T-helper 1 cell (primary cell): ENCODE data around the gene ABR.

Experiments
- DNase-seq, 5 donors: peaks; one replicate each; pipeline ENCODE4 v3.0.0-alpha.2; 2012 to 2020

The ABR gene

DNA sequence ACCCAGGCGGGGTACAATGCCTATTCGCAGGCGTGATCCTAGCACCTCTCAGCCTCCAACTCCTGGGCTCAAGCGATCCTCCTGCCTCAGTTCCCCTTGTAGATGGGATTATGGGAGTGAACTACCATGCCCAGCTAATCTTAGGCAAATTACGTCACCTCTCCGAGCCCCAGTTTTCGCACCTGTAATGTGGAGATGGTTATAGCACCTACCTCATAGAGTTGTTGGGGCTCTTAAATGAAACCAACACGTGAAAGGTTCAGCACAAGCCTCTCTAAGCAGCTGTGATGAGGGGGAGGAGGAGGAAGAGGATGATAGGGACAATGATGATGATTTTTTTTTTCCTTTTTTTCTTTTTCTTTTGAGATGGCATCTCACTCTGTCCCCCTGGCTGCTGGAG, 59.9 kb downstream of the ABR start:
- no peak for DNase-seq

GRCh38 chr17:1116602-1117001, 63.2 kb downstream of the ABR start:
- DNase-seq: no peak

DNA sequence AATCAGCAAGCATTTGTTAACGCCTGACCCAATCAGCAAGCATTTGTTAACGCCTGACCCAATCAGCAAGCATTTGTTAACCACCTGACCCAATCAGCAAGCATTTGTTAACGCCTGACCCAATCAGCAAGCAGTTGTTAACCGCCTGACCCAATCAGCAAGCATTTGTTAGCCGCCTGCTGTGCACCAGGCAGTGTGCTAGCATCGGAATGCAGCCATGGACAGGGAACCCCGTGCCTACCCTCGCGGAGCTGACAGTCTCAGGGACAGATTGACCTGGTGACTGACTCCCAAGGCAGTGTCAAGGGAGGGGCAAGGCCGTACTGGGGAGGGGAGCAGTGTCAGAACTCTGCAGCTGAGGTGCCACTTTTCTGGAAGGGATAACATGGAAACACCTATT, 66.9 kb downstream of the ABR start:
- no peak for DNase-seq

DNA sequence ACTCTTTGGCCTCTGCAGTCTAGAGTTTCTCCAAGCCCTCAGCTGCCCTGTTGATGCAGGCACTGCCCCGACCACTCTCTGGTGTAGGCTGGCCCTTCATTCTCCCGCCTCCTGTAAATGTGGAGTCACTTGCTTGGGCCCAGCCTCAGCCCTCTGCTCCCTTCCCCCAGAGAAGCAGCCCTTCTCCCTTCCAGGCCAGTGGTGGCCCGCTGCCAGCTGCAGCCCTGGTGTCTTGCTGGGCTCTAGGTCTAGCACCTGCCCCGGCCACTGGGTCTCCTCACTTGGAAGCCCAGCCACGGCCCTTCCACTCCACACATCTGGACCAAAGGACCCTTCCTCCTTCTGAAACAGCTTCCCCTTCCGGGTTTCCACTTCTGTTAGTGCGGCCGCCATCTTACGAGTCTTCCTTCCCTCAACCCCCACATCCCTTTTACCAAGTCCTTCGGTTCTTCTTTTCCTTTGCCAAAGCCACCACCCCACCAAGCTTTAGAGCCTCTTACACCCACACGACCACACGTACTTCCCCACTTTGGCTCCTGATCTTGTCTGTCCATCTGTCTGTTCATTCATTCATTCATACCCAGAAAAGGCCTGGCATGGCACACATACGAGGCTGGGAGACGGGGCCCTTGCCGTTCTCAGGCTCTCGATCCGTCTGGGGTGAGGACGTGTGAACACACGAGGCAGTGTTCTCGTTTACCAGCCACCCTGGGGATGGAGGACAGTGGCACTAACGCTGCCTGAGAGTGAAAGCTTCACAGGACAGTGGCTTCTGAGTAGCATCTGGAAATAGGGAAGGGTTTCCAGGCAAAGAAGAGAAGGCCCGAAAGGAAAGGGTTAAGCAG, 68.0 kb downstream of the ABR start:
- DNase-seq: no peak

GRCh38 chr17:1110862-1111598, 68.8 kb downstream of the ABR start:
- no peak for DNase-seq

DNA sequence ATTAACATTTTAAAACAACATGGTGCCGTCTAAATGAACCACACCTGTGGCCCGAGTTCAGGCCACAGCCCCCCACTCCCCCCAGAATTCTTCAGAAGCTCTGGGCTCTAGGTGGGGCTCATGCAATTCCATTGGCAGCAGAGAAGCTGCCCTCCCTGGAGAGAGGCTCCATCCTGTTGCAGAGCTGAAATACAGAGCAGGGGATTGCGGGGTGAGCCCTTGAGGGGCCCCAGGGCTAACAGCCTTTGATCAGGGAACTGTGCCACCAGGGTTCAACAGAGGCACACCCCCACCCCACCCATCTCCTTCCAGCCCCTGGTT, 69.3 kb downstream of the ABR start:
- DNase-seq: no peak

- DNase-seq: no peak
Observed at GRCh38 chr17:1109606-1110540, 69.9 kb downstream of the ABR start.

DNA sequence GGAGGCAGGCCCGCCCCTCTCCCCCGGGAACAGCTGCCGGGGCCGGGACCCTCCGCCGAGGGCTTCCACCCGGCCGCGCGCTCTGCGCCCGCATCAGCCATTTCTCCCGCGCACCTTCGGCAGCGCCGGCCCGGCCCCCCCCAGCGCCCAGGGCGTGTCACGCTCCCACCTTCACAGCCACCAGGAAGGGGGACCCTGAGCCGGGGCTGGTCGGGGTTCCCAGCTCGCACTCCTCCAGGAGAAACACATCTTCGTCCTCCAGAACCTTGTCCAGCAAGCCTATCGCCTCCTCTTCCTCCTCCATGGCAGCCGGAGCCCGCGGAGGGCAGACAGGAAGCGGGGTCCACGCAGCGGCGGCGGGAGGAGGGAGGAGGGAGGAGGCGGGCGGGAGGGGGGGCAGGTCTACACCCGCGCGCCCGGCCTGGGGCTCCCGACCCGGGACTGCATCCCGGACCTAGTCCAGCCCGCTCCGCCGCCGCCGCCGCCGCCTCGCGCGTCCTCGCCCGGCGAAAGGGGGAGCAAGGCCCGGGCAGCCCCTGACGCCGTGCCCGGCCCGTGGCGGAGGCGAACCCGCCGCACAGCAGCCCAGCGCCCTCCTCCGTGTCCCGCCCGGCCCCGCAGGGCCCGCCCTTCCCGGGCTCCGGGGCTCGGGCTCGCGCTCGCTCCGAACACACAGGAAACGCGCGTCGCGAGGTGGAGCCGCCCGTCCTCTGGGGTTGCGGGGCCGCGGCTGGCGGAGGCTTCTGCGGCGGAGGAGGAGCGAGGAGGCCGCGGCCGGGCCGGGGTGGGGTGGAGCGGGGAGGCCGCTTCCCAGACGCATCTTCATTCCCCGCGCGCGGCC, 70.8 kb downstream of the ABR start:
- DNase-seq: peak; percentile 41 to 76 (median 58)

- DNase-seq: no peak
Observed at GRCh38 chr17:1108478-1108764, 71.4 kb downstream of the ABR start.

GRCh38 chr17:1107777-1108477, 71.9 kb downstream of the ABR start:
- no peak for DNase-seq

DNA sequence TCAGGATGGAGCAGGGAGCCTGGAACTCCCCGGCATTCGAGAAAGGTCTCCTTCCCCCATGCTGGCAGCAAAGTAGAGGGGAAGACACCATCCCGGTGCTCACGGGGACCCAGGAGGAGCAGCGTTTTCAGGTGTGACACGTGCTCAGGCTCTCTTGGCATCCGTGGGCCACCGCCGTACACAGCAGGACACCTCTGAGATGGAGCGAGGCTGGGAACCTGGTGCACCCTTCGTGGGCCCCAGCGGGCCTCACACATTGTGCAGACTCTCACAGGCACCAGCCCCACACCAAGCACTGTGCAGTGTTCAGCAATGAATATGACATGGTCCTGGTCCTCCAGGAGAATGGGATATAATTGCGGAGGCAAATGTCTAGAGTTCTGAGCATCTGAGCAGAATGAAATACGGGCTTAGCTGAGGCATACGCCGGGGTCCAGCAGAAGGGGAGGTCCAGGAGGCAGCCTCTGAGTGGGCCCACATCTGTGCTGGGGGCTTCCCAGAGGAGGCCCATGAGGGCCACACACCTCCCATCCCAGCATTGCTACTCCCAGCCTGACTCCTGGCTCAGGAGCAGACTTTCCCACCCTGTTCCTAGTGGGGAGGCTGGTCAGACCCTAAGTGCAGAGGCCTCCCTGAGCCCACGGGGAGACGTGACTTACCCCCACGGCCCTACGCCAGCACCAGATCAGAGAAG, 72.6 kb downstream of the ABR start:
- no peak for DNase-seq

DNA sequence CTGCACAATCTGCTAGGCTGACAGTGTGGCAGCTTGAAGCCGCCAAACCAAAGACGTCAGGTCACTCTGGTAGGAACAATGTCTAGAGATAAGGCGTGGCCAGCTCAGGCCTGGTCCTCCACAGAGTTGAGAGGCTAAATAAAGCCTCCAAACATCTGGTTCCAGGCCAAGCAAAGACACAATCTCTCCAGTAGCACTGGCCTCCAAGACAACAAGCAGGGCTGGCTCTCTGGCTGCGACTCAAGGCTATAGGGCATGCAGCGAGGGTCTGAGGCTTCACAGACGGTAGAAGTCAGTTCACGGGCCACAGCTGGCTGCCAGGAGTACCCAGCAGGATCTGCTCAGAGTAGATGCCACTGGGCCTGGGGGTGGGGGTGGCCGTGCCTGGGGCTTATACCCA, 75.6 kb downstream of the ABR start:
- no peak for DNase-seq

DNA sequence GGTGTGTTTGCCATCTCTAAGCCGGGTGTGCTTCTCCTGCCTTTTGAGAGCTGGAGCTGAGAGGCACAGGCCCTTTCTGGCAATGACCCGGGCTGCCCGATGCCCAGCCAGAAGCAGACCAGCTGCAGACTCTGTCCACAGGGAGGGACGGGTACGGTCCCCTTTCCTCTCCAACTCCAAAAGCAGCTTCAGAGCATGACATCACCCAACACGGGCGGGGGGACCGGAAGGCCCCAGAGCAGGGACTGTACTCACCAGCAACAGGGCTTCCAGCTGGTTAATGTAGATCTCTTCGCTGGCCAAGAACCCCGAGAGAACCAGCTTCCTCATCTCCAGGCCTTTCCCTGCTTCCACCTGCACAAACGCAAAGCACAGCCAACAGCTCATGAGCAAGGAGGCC, 79.4 kb downstream of the ABR start:
- DNase-seq: no peak

DNA sequence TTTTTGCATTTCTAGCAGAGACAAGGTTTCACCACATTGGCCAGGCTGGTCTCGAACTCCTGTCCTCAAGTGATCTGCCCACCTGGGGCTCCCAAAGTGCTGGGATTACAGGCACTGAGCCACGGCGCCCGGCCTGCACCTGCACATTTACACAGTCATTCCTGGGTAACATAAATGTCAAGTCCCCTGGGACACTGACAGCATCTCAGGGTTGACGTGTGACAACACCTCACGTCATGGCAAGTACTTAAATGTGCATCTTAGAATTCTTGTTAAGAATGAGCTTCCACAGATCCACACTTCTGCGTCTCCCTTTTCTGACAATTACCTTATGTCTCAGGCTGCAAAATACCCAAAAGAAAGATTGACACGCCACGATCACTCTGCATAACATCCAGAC, 80.5 kb downstream of the ABR start:
- no peak for DNase-seq

DNA sequence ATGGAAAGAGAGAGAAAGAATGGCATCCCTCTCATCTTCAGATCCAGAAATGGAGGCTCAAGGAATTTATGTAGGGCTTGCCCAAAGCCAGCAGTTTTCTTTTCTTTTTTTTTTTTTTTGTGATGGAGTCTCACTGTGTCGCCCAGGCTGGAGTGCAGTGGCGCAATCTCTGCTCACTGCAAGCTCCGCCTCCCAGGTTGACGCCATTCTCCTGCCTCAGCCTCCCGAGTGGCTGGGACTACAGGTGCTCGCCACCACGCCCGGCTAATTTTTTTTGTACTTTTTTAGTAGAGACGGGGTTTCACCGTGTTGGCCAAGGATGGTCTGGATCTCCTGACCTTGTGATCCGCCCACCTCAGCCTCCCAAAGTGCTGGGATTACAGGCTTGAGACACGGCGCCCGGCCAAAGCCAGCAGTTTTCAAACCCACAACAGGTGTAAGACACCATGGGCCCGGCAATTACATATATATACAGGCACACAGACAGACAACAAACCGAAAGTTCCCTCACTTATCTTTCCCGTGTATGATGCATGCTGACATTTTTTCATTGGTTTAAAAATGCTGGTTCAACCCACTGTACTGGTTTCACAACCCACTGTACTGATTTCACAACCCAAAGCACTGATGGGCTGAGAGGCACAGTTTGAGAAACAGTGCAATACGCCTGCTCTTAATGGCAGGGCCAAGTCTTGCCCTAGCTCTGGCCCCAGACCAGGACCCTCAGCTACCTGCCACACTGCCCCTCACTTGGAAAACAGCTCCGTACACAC, 81.6 kb downstream of the ABR start:
- DNase-seq: peak in 1 of 5 donors; percentile 22

GRCh38 chr17:1096215-1096614, 83.6 kb downstream of the ABR start:
- no peak for DNase-seq

GRCh38 chr17:1095853-1096173, 84.0 kb downstream of the ABR start:
- DNase-seq: no peak

GRCh38 chr17:1095090-1095852, 84.5 kb downstream of the ABR start:
- no peak for DNase-seq

DNA sequence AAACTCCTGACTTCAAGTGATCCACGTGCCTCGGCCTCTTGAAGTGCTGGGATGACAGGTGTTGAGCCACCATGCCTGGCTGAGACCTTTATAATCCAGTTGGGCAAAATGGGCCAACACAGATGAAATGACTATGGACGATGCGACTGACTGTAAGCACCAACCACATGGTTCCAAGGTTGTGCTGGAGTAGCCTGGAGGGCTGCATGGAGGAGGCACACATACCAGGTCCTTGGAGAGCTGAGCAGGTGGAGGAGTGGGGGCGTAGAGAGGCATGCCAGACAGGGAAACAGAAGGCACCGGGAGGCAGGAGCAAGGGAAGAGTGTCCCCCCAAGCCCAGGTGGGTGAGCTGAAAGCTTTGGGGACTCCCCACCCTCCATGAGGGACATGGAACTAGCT, 85.2 kb downstream of the ABR start:
- DNase-seq: no peak

GRCh38 chr17:1091900-1092299, 87.9 kb downstream of the ABR start:
- DNase-seq: no peak
